ENCODE data around the gene ABTB1.

The ABTB1 gene

GRCh38 chr3:127707851-127708411, 35.2 kb downstream of the ABTB1 start:
- DNase-seq, result no peak

- DNase-seq, result no peak
These were observed 36.1 kb downstream of the ABTB1 start for GRCh38 chr3:127708837-127709236.

GRCh38 chr3:127709320-127710060, 36.7 kb downstream of the ABTB1 start:
- no peak for DNase-seq

- no peak for DNase-seq
These were observed 37.6 kb downstream of the ABTB1 start for GRCh38 chr3:127710155-127710941.

- DNase-seq, result no peak
These were observed 38.4 kb downstream of the ABTB1 start for GRCh38 chr3:127711021-127711695.

GRCh38 chr3:127711896-127712295, 39.1 kb downstream of the ABTB1 start:
- DNase-seq, result no peak

- no peak for DNase-seq
These were observed 39.7 kb downstream of the ABTB1 start for GRCh38 chr3:127712461-127712860.

- DNase-seq, result peak; percentile 46 to 57
These were observed 40.4 kb downstream of the ABTB1 start for GRCh38 chr3:127712881-127713771.

- no peak for DNase-seq
These were observed 41.4 kb downstream of the ABTB1 start for GRCh38 chr3:127714125-127714571.

- DNase-seq, result no peak
These were observed 42.1 kb downstream of the ABTB1 start for GRCh38 chr3:127714866-127715265.

- DNase-seq, result no peak
These were observed 42.8 kb downstream of the ABTB1 start for GRCh38 chr3:127715532-127715931.

GRCh38 chr3:127716384-127716783, 43.6 kb downstream of the ABTB1 start:
- no peak for DNase-seq

GRCh38 chr3:127717357-127718244, 44.8 kb downstream of the ABTB1 start:
- DNase-seq, result peak; percentile 98 to 99

- DNase-seq, result no peak
These were observed 45.6 kb downstream of the ABTB1 start for GRCh38 chr3:127718245-127718915.

GRCh38 chr3:127718916-127719290, 46.2 kb downstream of the ABTB1 start:
- DNase-seq, result no peak

GRCh38 chr3:127719369-127719768, 46.6 kb downstream of the ABTB1 start:
- no peak for DNase-seq

- DNase-seq, result no peak
These were observed 47.5 kb downstream of the ABTB1 start for GRCh38 chr3:127720161-127720823.

GRCh38 chr3:127720985-127721935, 48.5 kb downstream of the ABTB1 start:
- DNase-seq, result no peak
